Fibroblast of upper back skin (primary cell): Measurements from ENCODE around the gene CHRM1.
A peak's percentile ranks its signal among the peaks of the same experiment; 100 is the strongest.

Experiments used
- DNase-seq: peaks from one replicate; pipeline ENCODE4 v3.0.0-alpha.2; 2013

The CHRM1 gene

GRCh38 chr11:62902932-62903331 lies 18.2 kb downstream of the CHRM1 start:
- DNase-seq = no peak

- no peak for DNase-seq
These were observed 23.1 kb downstream of the CHRM1 start for GRCh38 chr11:62898027-62898426.

GRCh38 chr11:62897311-62897710 lies 23.9 kb downstream of the CHRM1 start:
- DNase-seq = no peak

GRCh38 chr11:62896049-62896448 lies 25.1 kb downstream of the CHRM1 start:
- no peak for DNase-seq

GRCh38 chr11:62895501-62895900 lies 25.7 kb downstream of the CHRM1 start:
- DNase-seq = no peak

GRCh38 chr11:62892077-62892922 lies 28.9 kb downstream of the CHRM1 start:
- no peak for DNase-seq

- peak; percentile 48 for DNase-seq
These were observed 31.4 kb downstream of the CHRM1 start for GRCh38 chr11:62889484-62890437.

GRCh38 chr11:62889126-62889483 lies 32.1 kb downstream of the CHRM1 start:
- DNase-seq = no peak

- no peak for DNase-seq
These were observed 32.8 kb downstream of the CHRM1 start for GRCh38 chr11:62888406-62888805.

GRCh38 chr11:62885137-62885750 lies 35.9 kb downstream of the CHRM1 start:
- DNase-seq = no peak

- DNase-seq = no peak
These were observed 37.5 kb downstream of the CHRM1 start for GRCh38 chr11:62883673-62884072.

- DNase-seq = no peak
These were observed 38.2 kb downstream of the CHRM1 start for GRCh38 chr11:62882788-62883501.

GRCh38 chr11:62882431-62882749 lies 38.8 kb downstream of the CHRM1 start:
- DNase-seq = no peak

GRCh38 chr11:62881579-62882430 lies 39.4 kb downstream of the CHRM1 start:
- DNase-seq = peak; percentile 99

GRCh38 chr11:62880803-62881578 lies 40.2 kb downstream of the CHRM1 start, which contains the start of gene SLC3A2:
Gene SLC3A2 (plus strand): TSS chr11:62880896. CDS start chr11:62881024, 128 bp downstream.
- DNase-seq = peak; percentile 87

- DNase-seq = peak; percentile 67
These were observed 40.8 kb downstream of the CHRM1 start for GRCh38 chr11:62880231-62880802.

- DNase-seq = no peak
These were observed 41.8 kb downstream of the CHRM1 start for GRCh38 chr11:62879235-62879978.

GRCh38 chr11:62876712-62877111 lies 44.5 kb downstream of the CHRM1 start:
- DNase-seq = no peak

GRCh38 chr11:62875698-62876478 lies 45.3 kb downstream of the CHRM1 start:
- DNase-seq = no peak
